Frontal cortex (tissue), 4 donors: Measurements from ENCODE around the gene TTLL9. TPM values are rescaled to one million over a fixed set of nuclear protein-coding genes. Genes with fewer than 3 reads are reported as not detected.
"Not testable (repeated sequence)": the region's sequence is repeated elsewhere in the genome, so short reads cannot be mapped to it uniquely, and the experiment has no call there.

Experiments
- DNase-seq, 2 donors: peaks; one replicate each; pipeline ENCODE4 v3.0.0; 2012; ENCODE audit warnings: low spot score in 2 of 2
- FAIRE-seq: peaks from 2 replicates; lab custom pipeline; 2012; peaks lifted over from hg19 to GRCh38; lab: Jason Lieb, UNC
- total RNA-seq: library from RNA; depleted of rRNA; stranded (reverse); fragments of >200 nt; gene quantifications from one replicate; pipeline ENCODE4 v1.2.3, GENCODE V29; 2014
- donor health status: control.
- donor health status: control.
- donor health status: control.

The TTLL9 gene
- total RNA-seq, 1 donor from 2014 or later = 1.2 TPM

GRCh38 chr20:31913431-31914157 is 43.2 kb downstream of the TTLL9 start:
- no peak for DNase-seq
- FAIRE-seq = no peak

DNA sequence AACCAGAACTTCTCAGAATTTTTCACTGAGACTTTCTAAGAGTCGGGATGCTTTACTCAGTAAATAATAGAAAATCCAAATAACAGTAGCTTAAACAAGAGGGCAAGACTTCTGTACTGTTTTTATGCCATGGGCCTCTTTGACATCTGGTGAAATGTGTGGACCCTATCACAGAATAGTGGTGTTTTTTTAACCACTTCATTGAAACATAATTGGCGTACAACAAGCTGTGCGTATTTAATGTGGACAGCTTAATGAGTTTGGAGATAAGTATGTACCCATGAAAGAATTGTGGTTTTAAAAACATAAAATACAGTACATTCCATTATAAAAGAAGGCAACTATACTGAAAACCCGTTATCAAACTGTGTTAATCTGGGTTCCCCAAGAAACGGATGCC is 43.7 kb downstream of the TTLL9 start:
- DNase-seq = no peak
- FAIRE-seq = no peak

- DNase-seq = no peak
- no peak for FAIRE-seq
Measured at GRCh38 chr20:31915491-31916280, 45.3 kb downstream of the TTLL9 start.

DNA sequence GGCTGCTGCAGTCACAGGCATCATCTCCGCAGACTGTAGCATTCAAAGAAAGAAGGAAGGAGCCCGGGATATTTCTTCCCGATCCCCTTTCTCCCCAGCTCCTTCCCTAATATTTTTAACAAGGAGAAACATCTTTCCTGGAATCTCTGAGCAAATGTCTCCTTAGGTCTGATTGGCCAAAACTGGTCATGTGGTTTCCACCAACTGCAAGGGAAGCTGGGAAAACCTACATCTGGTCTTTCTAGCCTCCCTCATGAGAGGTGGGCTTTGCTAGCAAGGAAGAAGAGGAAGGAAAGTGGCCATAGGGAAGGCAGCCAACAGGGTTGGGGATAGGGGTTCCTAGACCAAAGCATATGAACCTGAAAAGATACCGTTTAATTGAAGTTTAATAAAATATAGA is 46.3 kb downstream of the TTLL9 start:
- FAIRE-seq (no peak), DNase-seq (no peak)

DNA sequence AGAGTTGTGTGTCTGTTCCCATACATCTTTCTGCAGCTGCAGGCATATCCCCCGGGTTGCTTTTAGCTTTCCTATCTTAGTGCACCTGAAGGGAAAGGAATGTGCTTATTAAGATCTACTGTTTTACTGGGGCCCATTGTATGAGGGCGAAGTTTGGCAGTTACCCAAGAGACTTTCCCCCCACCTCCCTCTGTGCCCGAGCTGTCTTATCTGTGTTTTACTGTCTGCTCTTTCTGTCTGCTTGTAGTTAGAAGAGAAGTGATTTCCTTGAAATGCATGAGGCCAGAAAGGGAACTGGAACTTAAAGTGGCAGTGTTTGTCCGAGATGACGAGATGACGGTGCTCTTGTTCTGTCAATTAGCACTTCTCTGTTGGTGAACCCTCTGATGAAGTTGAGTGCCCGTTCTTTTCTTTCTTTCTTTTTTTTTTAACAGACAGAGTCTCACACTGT is 47.6 kb downstream of the TTLL9 start:
- not testable (repeated sequence) for FAIRE-seq, DNase-seq

DNA sequence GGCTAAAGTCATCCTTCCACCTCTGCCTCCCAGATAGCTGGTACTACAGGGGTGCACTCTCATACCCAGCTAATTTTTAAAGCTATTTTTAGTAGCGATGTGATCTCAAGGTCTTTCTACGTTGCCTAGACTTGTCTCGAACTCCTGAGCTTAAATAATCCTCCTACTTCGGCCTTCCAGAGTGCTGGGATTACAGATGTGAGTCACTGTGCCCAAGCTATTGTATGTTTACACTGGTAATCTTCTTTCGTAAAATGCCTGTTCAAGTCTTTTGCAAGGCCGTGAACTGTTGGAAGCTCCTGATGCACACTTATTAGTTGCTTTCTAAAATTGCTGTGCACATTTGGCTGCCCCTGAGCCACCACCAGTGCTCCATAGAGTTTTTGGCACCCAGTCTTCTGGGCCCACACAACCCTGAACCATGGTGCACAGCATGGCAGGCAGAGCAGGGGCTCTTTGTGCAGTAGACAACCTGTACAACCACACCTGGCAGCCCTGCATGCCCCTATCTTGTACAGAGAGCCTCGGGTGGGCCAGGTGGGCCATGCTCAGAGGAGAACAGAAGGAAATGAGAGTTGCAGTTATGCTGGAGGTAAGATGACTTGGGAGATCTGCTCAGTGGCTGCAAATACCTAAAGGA is 48.2 kb downstream of the TTLL9 start:
- DNase-seq (no peak), FAIRE-seq (no peak)

GRCh38 chr20:31919410-31920155 is 49.1 kb downstream of the TTLL9 start:
- DNase-seq = no peak
- no peak for FAIRE-seq

DNA sequence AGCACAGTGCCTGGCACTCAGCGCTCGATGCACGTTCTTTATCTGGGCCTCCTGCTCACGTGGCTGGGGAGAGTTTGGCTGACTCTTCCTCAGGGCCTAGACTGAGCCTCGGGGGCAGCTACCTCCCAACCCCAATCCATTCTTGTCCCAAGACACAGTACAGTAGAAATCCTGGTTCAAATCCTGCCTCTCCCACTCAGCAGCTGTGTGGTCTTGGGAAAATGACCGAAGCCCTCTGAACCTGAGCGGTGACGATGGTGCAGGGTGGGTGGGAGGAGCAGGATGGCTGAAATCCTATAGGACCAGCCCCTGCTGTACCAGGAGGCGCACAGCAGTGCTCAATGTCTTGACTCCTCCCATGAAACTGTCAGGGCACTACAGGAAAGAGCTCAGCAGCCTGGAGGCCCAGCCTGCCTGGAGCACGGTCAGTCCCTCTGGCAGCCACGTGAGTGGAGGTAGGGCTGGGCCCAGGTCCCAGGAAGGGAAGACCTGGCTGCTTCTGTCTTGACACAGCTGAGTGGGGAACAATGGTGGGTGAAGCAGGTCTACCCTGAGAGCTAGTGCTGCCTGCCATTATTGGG is 49.9 kb downstream of the TTLL9 start:
- FAIRE-seq (no peak), DNase-seq (no peak)

DNA sequence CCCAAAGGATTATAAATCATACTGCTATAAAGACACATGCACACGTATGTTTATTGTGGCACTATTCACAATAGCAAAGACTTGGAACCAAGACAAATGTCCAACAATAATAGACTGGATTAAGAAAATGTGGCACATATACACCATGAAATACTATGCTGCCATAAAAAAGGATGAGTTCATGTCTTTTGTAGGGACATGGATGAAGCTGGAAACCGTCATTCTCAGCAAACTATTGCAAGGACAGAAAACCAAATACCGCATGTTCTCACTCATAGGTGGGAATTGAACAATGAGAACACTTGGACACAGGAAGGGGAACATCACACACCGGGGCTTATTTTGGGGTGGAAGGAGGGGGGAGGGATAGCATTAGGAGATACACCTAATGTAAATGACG is 51.0 kb downstream of the TTLL9 start:
- not testable (repeated sequence) for FAIRE-seq

DNA sequence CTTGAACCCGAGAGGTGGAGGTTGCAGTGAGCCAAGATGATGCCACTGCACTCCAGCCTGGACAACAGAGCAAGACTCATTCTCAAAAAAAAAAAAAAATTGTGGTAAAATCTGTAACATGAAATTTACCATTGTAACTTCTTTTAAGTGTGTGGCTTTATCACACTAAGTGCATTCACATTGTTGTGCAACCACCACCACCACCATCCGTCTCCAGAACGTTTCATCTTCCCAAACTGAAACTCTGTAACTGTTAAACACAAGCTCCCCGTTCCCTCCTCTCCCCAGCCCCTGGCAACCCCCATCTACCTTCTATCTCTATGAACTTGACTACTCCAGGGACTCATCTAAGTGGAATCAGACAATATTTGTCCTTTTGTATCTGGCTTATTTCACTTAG is 51.7 kb downstream of the TTLL9 start:
- DNase-seq (no peak), FAIRE-seq (no peak)

More for the DNA sequence above, 51.0 kb downstream of the TTLL9 start:
- DNase-seq = not testable (repeated sequence)

DNA sequence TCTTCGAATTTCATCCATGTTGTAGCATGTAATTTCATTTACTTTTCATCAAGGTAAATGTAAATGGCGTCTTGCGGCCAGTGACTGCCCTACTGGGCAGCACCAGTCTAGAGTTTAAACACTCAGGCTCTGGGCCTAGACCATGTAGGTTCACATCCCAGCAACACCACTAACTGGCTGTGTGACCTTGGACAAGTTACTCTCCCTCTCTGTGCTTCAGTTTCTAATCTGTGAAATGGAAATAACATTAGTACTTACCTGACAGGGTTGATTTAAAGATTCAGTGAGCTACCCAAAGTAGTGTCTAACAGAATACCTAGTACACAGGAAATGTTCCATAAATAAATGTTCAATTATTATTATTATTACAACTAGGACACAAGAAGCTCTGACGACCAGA is 52.2 kb downstream of the TTLL9 start:
- no peak for FAIRE-seq
- DNase-seq = no peak

- DNase-seq (no peak), FAIRE-seq (no peak)
Measured at GRCh38 chr20:31923388-31924331, 53.2 kb downstream of the TTLL9 start.

GRCh38 chr20:31924561-31924960 is 54.1 kb downstream of the TTLL9 start:
- FAIRE-seq (no peak), DNase-seq (no peak)

DNA sequence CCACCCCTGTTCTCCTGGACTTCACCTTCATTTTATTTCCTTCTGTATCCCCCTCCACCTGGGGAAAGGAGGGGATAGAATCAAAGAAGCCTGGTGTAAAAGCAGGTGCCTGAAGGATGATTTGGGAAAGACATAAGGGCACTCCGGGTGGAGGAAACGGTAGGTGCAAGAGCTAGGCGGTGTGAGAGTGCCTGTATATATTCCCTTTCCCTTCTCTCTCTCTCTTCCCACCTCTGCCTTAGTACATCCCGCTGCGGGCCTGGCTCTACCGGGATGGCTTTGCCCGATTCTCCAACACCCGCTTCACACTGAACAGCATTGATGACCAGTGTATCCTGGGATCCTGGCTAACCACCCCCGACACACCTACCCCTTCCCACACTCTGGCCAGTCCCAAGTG is 55.2 kb downstream of the TTLL9 start:
- DNase-seq (no peak), FAIRE-seq (no peak)

- FAIRE-seq (no peak), DNase-seq (no peak)
Measured at GRCh38 chr20:31926493-31926892, 56.1 kb downstream of the TTLL9 start.

DNA sequence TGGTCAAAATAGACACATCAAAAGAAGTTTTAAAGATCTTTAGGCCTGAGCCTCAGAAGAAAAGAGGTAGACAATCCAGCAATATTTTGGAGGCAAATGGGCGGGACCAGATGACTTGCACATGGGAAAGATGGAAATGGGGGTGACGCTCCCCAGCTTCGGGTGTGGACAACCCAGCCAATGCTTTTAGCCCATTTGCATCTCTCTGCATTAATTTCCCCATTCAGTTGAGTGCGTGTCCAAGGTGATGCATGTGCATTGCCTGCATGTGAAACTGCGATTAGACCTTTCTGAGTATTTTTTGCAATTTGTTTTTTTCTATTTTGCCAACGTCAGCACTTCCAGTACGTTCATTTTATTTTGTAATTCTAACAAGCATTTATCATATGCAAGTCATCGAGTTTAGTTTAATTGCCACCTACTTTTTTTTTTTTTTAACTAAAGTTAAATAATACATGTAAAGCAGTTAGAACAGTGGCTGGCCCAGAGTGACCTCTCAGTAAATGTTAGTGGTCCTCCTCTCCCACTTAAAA is 57.3 kb downstream of the TTLL9 start:
- no peak for FAIRE-seq
- no peak for DNase-seq

DNA sequence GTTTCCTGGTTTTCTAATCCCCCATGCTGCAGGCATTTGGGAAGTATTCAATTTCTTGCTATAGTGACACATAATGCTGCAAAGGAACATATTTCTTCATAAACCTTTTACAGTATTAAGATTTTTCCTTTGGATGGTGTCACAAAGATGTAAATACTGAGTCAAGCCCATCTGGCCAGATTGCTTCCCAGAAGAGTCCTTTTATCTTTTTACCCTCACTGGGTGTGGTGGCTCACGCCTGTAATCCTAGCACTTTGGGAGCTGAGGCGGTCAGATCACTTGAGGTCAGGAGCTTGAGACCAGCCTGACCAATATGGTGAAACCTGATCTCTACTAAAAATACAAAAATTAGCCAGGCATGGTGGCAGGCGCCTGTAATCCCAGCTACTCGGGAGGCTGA is 59.2 kb downstream of the TTLL9 start:
- not testable (repeated sequence) for FAIRE-seq, DNase-seq

DNA sequence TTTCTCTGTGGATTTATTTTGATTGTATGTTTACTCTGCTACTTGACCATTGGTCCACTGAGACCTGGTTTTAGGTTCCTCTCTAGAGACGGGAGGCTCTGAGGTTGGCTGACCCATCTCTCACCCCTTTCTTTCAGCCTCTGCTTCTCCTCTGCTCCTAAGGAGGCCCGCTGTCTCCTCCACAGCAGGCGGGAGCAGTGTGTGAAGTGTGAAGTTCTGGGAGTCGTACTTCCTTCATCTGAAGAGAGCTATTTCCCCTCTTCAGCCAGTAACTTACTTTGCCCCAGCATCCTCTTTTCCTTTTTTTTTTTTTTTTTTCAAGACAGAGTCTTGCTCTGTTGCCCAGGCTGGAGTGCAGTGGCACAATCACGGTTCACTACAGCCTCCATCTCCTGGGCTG is 60.3 kb downstream of the TTLL9 start:
- DNase-seq (no peak), FAIRE-seq (no peak)
